Stomach (tissue), 9 donors: ENCODE results near the gene ANKRD39. TPM values are rescaled to one million over a fixed set of nuclear protein-coding genes. Genes with fewer than 3 reads are reported as not detected.

Experiments
- DNase-seq, 2 donors: peaks; one replicate each; pipeline versions ENCODE4 v3.0.0 to v3.0.0-alpha.2; 2013 to 2019
- H3K27ac ChIP-seq, 5 donors: fragments of 200-600 bp in 4 of 5; sonication (generic) in 4 of 5; one replicate each; pipeline ENCODE4 v1.5.1; 2013 to 2019; ENCODE audit warnings: mild to moderate bottlenecking in 1 of 5, moderate library complexity in 1 of 5
- H3K27me3 ChIP-seq, 3 donors: fragments of 200-600 bp; sonication (generic); one replicate each; pipeline ENCODE4 v1.5.1; 2017 to 2019; ENCODE audit warnings: mixed run types in 1 of 3
- H3K36me3 ChIP-seq, 4 donors: fragments of 200-600 bp; sonication (generic); 1 replicate in 3 of 4; 2 replicates in 1 of 4; pipeline ENCODE4 v1.5.1; 2016 to 2019
- H3K4me1 ChIP-seq, 4 donors: fragments of 200-600 bp; sonication (generic); one replicate each; pipeline ENCODE4 v1.5.1; 2016 to 2019
- H3K4me3 ChIP-seq, 4 donors: fragments of 200-600 bp; sonication (generic) in 3 of 4; one replicate each; pipeline ENCODE4 v1.5.1; 2016 to 2019; ENCODE audit warnings: mild to moderate bottlenecking in 1 of 4
- H3K9me3 ChIP-seq, 4 donors: fragments of 200-600 bp; sonication (generic); one replicate each; pipeline ENCODE4 v1.5.1; 2016 to 2019
- CTCF ChIP-seq, 7 experiments: fragments of 450-650 bp in 4 of 7; fragments of 200-600 bp in 3 of 7; sonication (generic) in 3 of 7; IDR thresholded peaks; one replicate each; pipeline ENCODE4 v1.5.1; 2016 to 2019; ENCODE audit warnings: antibody characterized with exemption in 7 of 7, control low read depth in 2 of 7, mild to moderate bottlenecking in 1 of 7
- EP300 ChIP-seq: sonication (generic); formaldehyde crosslinking; IDR thresholded peaks from one replicate; pipeline ENCODE4 v1.6.1; 2017; ENCODE audit warnings: antibody characterized with exemption
- POLR2A ChIP-seq, 4 donors: fragments of 450-650 bp; IDR thresholded peaks; one replicate each; pipeline ENCODE4 v1.6.1; 2016; ENCODE audit warnings: antibody characterized with exemption in 4 of 4, control low read depth in 2 of 4, mild to moderate bottlenecking in 1 of 4, moderate library complexity in 1 of 4
- POLR2AphosphoS5 ChIP-seq, 3 donors: sonication (generic); formaldehyde crosslinking; IDR thresholded peaks; one replicate each; pipeline ENCODE4 v1.6.1; 2016; ENCODE audit warnings: antibody characterized with exemption in 3 of 3
- WGBS, 5 donors: extraction: QIAGEN DNeasy Blood & Tissue Kit in 3 of 5; methylation state at CpG; one replicate each; pipeline versions ENCODE4 v1.1.5 to v1.1.7; 2013 to 2018; 5-methylcytosine and 5-hydroxymethylcytosine counted together
- intact Hi-C: fragments of 100-400 bp; cut with DNase I; formaldehyde crosslinking; loops from one replicate; pipeline ENCODE4 v1.15.1; 2023; ENCODE audit warnings: low total_unique reads
- polyA plus RNA-seq, 3 donors: library from polyadenylated mRNA; stranded (reverse); fragments of 200-250 nt; gene quantifications; one replicate each; pipeline ENCODE4 v1.2.3, GENCODE V29; 2013
- total RNA-seq, 5 donors: library from RNA; depleted of rRNA; stranded (reverse); fragments of >200 nt; gene quantifications; one replicate each; pipeline versions ENCODE4 v1.1.0 to v1.2.3, GENCODE V29; 2014 to 2016
- donor health status: healthy with polysubstance abuse.
- donor health status: Bipolar disorder and iron deficiency.
- donor health status: healthy.

The ANKRD39 gene
- total and polyA plus RNA-seq, 8 donors, result 2.8 to 32.1 (median 12.8) TPM

- H3K36me3 ChIP-seq, result no peaks in the 10 kb centered on the region
- H3K27ac ChIP-seq, result peak overlapping the region in 1 of 5 donors; percentile 24
- H3K9me3 ChIP-seq, result no peaks in the 10 kb centered on the region
- no peak for TF ChIP-seq POLR2AphosphoS5 (IDR thresholded peaks at IDR 0.05)
- no peak for TF ChIP-seq CTCF (IDR thresholded peaks at IDR 0.05)
- no peak for TF ChIP-seq EP300
- TF ChIP-seq POLR2A (IDR thresholded peaks at IDR 0.05), result no peak
- peaks cover 11 to 44% (median 31%) of the 10 kb centered on the region in 4 donors for H3K4me1 ChIP-seq
- 81 to 86% (median 84%) methylated on average over 7 of the region's 7 CpGs for WGBS, 5 donors
- DNase-seq, result no peak
- H3K27me3 ChIP-seq, result no peaks in the 10 kb centered on the region
- no peak overlapping the region for H3K4me3 ChIP-seq
- intact Hi-C loops, result no loop called here
These were observed 45.5 kb upstream of the ANKRD39 start for GRCh38 chr2:96903318-96903717.

GRCh38 chr2:96900237-96900636 lies 42.4 kb upstream of the ANKRD39 start:
- 78 to 92% (median 83%) methylated on average over 10 of the region's 10 CpGs for WGBS, 5 donors
- TF ChIP-seq EP300, result no peak
- TF ChIP-seq POLR2AphosphoS5 (IDR thresholded peaks at IDR 0.05), result no peak
- TF ChIP-seq CTCF (IDR thresholded peaks at IDR 0.05), result no peak
- TF ChIP-seq POLR2A (IDR thresholded peaks at IDR 0.05), result no peak
- Histone ChIP-seq H3K4me3 (no peak overlapping the region), H3K27ac (no peak overlapping the region), H3K4me1 (peaks cover 6 to 31% (median 18%) of the 10 kb centered on the region in 4 donors), H3K27me3 (no peaks in the 10 kb centered on the region), H3K9me3 (no peaks in the 10 kb centered on the region), H3K36me3 (no peaks in the 10 kb centered on the region)
- intact Hi-C loops, result no loop called here
- DNase-seq, result no peak

GRCh38 chr2:96899413-96899741 lies 41.6 kb upstream of the ANKRD39 start:
- Histone ChIP-seq H3K36me3 (no peaks in the 10 kb centered on the region), H3K27me3 (no peaks in the 10 kb centered on the region), H3K9me3 (no peaks in the 10 kb centered on the region), H3K4me1 (peaks cover 6 to 35% (median 20%) of the 10 kb centered on the region in 4 donors), H3K4me3 (no peak overlapping the region), H3K27ac (no peak overlapping the region)
- no peak for TF ChIP-seq POLR2AphosphoS5 (IDR thresholded peaks at IDR 0.05)
- TF ChIP-seq EP300, result no peak
- TF ChIP-seq CTCF (IDR thresholded peaks at IDR 0.05), result no peak
- TF ChIP-seq POLR2A (IDR thresholded peaks at IDR 0.05), result no peak
- WGBS, 5 donors, result 83 to 97% (median 91%) methylated on average over 4 of the region's 4 CpGs
- DNase-seq, result no peak
- intact Hi-C loops, result no loop called here

GRCh38 chr2:96898641-96899412 lies 41.0 kb upstream of the ANKRD39 start:
- no peak for DNase-seq
- H3K27ac ChIP-seq, result no peak overlapping the region
- H3K4me3 ChIP-seq, result no peak overlapping the region
- no peaks in the 10 kb centered on the region for H3K27me3 ChIP-seq
- TF ChIP-seq CTCF (IDR thresholded peaks at IDR 0.05) (no peak), POLR2A (IDR thresholded peaks at IDR 0.05) (no peak), EP300 (no peak), POLR2AphosphoS5 (IDR thresholded peaks at IDR 0.05) (no peak)
- no peaks in the 10 kb centered on the region for H3K36me3 ChIP-seq
- H3K4me1 ChIP-seq, result peaks cover 6 to 29% (median 18%) of the 10 kb centered on the region in 4 donors
- intact Hi-C loops, result no loop called here
- 76 to 84% (median 82%) methylated on average over 11 of the region's 11 CpGs for WGBS, 5 donors
- no peaks in the 10 kb centered on the region for H3K9me3 ChIP-seq
